ENCODE data around the gene IL34. TPM values are rescaled to one million over a fixed set of nuclear protein-coding genes. Genes with fewer than 3 reads are reported as not detected.

Gene IL34
- total RNA-seq, 1 experiment from 2014 or later: not detected

GRCh38 chr16:70677499-70678120 is 31.3 kb downstream of the IL34 start:
- TF ChIP-seq POLR2AphosphoS5 (IDR thresholded peaks at IDR 0.05; ENCODE audit: low read depth, low read length): no peak
- no peak for TF ChIP-seq ATF3 (IDR thresholded peaks at IDR 0.05)
- no peak for TF ChIP-seq CEBPB (IDR thresholded peaks at IDR 0.05; ENCODE audit: low read depth)
- TF ChIP-seq EZH2phosphoT487 (IDR thresholded peaks at IDR 0.05; ENCODE audit: borderline replicate concordance): no peak
- TF ChIP-seq ZBTB33 (IDR thresholded peaks at IDR 0.05; ENCODE audit: extremely low read depth, insufficient replicate concordance, low read length): no peak
- TF ChIP-seq MAX (IDR thresholded peaks at IDR 0.05): no peak
- no peak for TF ChIP-seq FOSL1 (IDR thresholded peaks at IDR 0.05; ENCODE audit: low read depth)
- no peak for TF ChIP-seq REST (IDR thresholded peaks at IDR 0.05; ENCODE audit: low read depth)
- no peak for TF ChIP-seq RAD21 (IDR thresholded peaks at IDR 0.05; ENCODE audit: low read depth)
- H3K36me3 ChIP-seq (ENCODE audit: control insufficient read depth in 1 of 2, insufficient read depth in 2 of 2, low read length in 2 of 2): peaks cover 24 to 27% of the 10 kb centered on the region in 2 experiments; a peak in 3 of 4 replicates
- ChIA-PET RAD21 (ENCODE audit: low non-redundant PET in 1 of 2, low total read pairs in 2 of 2, uncharacterized antibody in 2 of 2, unreplicated experiment in 2 of 2) (no interaction called here), POLR2A (no interaction called here), CTCF (no interaction called here)
- no peak for DNase-seq (ENCODE audit: low read depth, low spot score)
- H4K20me1 ChIP-seq (ENCODE audit: insufficient read depth): no peaks in the 10 kb centered on the region
- H3K4me1 ChIP-seq (ENCODE audit: control insufficient read depth in 1 of 2, insufficient read depth in 2 of 2, low read length in 2 of 2): no peaks in the 10 kb centered on the region
- no peak overlapping the region for H3K4me2 ChIP-seq (ENCODE audit: low read length)
- ATAC-seq: no peak
- no peaks in the 10 kb centered on the region for H3K27me3 ChIP-seq (ENCODE audit: insufficient read depth, low read length)
- peaks cover 26% of the 10 kb centered on the region for H3K79me2 ChIP-seq (ENCODE audit: insufficient read depth, low read length)
- no TSS peak for BruUV-seq (replicated peaks)
- H3K4me3 ChIP-seq (replicated peaks in 1 of 2; ENCODE audit: low read depth in 1 of 2, low read length in 2 of 2): no peak overlapping the region
- H2AFZ ChIP-seq (ENCODE audit: low read depth, low read length, poor library complexity, severe bottlenecking): no peak overlapping the region
- H3K9ac ChIP-seq (ENCODE audit: low read length): no peak overlapping the region
- no peak overlapping the region for H3K27ac ChIP-seq (ENCODE audit: low read depth, low read length)
- intact Hi-C loops (cut with micrococcal nuclease): no loop called here
- H3K9me3 ChIP-seq (ENCODE audit: control insufficient read depth in 1 of 2, insufficient read depth in 1 of 2, low read depth in 1 of 2, low read length in 2 of 2): no peaks in the 10 kb centered on the region
- no peaks in the 10 kb centered on the region for H3K9me2 ChIP-seq (ENCODE audit: insufficient read depth)

All from HCT116 (cell line).